GM19372 (cell line): Measurements from ENCODE around the gene PODXL.
"Not testable (repeated sequence)": the region's sequence is repeated elsewhere in the genome, so short reads cannot be mapped to it uniquely, and the experiment has no call there.

ENCODE experiments used
- ATAC-seq: cut with Tn5 transposase; IDR thresholded peaks from one replicate; pipeline ENCODE4 v1.9.1; 2021; ENCODE audit warnings: mild to moderate bottlenecking, low read depth, moderate library complexity; ENCODE audit not compliant: unreplicated experiment

The PODXL gene

DNA sequence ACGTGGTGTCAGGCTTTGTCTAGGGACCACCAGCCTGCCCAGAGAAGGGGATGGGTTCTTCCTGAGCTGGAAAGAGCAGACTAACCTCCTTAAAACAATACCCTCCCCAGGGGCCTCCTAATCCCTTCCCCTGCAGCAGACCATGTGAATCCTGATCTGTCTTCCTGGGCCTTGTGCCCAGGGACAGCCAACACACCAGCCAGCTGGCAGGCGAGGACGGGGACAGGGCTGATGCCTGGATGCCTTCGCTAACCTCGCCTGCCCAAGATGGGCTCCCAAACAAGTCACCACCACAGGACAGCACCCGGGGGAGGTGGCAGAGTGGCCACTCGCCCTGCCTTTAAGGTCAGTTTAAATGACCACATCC is 17.6 kb downstream of the PODXL start:
- ATAC-seq: no peak

DNA sequence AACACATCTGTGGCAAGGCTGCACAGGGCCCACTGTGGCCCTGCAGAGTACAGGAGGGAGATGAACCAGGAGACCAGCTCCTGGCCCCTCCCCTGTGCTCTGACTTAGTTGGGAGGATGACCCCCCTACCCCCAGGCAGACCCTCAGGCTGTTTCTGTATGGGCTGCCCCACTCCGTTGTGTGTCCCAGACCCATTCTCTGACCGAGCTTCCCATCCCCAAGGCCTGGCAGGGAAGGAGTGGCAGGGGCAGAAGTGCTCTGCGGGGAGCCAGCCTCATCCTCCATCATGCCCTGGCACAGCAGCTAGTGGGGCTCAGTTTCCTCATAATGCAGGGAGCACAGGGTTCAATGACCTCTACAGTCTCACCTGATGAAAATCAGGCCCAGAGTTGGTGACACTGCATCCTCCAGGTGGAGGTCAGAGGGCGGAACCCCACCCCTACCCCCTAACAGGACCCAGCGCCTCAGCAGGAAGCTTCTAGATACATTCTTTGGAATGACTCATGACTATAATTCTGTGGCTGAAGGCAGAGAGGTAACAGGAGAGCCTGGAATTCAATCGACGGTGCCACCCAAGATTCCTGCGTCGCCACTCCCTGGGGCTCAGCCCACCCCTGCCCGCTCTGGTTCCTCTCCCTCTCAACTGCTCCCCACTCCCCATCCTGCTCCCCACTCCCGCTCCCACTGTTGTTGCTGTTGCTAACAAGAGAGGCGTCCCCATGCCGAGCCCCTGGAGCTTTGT is 18.2 kb downstream of the PODXL start:
- no peak for ATAC-seq

DNA sequence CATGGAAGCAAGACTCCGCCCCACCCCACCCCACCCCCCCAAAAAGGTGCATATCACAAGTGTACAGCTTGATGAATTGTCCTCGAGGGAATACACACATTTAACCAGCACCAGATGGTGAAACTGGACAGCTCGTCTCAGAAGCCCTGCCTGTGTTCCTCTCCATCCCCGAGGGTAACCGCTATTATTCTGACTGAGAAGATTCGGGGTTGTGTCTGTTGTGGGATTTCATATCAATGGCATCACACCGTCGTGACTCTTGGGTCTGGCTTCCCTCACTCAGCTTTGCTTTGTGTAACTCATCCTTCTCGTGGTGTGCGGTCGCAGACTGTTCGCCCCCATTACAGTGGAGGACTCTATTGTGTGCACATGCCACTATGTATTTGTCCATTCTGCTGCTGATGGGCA is 18.9 kb downstream of the PODXL start:
- no peak for ATAC-seq

DNA sequence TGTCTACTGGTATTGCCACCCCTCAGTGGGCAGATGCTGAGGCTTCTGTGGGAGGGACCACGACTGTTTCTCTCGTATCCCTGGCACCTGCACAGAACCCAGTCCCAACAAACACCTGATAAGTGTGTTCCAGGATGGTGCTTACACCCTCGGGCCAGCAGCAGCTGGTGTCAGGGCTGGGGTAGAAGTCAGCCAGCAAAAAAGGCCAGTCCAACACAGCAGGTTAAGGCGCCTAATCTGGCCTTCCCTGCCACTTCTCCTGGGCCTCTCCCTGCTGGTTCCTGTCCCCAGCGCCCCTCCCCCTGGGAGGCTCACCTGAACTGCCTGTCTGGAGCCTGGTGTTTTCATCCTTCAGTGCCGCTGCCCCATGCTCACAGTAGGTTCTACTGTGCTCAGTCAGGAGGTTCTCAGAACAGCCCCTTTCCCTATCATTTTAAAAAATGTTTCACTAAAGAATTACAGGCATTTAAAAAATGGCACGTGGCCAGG is 20.0 kb downstream of the PODXL start:
- no peak for ATAC-seq

DNA sequence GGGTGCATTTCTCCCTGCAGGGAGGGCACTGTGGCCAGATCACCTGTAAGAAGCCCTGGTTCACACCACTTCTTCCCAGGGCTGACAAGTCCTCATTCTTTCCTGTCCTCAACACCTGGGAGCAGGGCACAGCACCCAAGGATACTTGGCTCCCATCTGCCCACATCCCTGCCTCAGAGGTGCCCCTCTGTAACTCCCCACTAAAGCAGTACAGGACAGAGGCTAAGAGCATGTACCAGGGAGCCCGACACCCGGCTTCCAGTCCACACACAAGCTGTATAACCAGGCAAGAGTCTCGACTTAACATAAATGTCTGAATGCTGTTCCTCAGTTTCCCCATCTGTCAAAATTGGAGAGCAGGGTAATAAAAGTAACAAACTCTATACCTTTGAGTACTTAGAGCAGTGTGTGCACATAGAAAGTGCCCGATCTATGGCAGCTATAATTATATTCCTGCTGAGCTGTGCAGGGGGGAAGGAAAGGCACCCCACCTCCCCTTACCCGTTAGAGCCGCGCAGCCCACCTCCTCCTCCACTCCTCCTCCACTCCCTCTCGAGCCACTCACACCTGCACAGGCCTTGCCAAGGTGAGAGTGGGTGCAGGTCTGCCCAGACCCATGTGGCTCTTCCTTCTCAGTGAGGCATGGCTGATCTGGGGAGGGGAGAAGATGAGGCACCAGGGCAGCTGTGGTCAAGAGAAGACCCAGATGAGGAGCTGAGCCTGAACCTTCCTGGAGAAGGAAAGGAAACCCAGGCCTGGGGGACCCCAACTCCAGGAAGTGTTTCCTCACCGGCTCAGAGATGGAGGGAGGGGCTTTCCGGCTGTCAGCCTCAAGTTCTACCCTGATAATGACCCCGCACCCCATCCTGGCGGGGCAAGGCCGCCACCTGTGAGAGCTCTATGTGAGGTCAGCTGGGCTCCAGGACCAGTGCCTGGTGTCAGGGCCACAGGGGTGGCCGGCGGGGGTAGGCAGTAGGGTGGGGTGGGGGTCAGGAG is 22.6 kb downstream of the PODXL start:
- no peak for ATAC-seq

DNA sequence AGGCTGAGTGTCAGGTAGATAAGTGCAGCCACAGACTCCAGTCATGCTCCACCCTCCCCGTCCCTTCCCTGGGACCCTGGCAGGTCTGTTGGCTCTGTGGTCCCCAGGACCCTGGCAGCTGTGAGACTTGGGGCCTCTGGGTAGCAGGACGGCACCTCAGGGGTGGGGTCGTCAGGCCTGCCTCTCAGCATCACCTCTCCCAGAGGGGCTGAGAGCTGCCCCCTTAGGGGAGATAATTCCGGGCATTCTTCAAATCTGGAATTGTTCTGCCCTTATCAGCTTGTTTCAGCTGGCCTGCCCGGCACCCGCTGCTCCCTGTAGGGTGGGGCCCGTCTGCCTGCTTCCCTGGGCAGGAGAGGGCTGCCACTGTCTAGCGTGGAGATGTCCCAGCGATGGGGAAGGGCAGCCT is 23.3 kb downstream of the PODXL start:
- no peak for ATAC-seq

DNA sequence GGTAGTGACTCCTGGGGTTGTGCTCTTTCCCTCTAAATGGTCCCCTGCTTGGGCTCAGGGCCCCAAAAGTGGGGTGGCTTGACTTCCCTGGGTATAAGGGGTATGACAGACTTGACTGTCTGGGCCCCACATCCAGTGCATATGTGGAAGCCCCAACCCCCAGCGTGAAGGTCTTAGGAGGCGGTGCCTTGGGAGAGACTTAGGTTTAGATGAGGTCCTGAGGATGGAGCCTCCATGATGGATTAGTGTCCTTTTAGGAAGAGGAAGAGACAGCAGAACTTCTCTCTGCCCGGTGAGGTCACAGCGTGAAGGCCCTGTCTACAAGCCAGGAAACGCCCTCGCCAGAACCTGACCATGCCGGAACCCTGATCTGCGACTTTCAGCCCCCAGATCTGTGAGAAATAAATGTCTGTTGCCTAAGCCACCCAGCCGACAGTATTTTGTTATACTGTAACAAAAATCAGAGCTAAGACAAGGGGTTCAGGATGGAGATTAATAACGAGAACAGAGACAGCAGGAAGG is 23.8 kb downstream of the PODXL start:
- no peak for ATAC-seq

DNA sequence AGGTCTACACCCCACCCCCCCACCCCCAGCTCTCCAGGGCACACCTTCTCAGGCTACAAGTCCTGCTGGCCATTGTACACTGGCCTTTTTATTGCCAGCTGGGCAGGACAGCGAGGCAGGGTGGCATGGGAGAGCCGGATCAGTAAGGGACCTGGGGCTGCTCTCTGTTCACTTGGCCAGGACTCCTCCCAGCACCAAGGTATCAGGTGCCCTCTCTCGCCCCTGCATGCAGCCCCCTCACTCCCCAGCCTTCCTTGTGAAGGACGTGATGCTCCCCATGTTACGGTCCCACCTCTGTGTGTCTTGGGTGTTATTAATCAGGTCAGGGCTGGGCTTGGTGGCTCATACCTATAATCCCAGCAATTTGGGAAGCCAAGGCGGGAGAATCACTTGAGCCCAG is 26.3 kb downstream of the PODXL start:
- ATAC-seq: no peak

DNA sequence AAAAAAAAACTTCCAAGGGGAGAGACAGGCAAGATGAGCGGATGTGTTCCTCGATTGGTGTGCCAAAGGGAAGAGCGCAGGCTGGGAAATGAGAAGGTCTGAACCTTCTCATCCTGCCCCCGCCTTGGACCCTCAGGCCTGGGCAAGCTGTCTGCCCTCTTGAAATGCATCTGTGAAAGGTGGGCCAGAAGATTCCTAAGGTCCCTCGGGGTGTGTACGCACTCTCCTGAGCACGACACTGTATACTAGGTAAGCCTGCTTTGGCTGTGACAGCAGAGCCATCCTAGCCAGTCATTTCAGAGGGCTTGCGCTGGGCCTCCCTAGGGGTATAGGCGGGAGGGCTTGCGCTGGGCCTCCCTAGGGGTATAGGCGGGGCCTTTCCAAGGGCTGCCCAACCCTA is 26.8 kb downstream of the PODXL start:
- no peak for ATAC-seq

DNA sequence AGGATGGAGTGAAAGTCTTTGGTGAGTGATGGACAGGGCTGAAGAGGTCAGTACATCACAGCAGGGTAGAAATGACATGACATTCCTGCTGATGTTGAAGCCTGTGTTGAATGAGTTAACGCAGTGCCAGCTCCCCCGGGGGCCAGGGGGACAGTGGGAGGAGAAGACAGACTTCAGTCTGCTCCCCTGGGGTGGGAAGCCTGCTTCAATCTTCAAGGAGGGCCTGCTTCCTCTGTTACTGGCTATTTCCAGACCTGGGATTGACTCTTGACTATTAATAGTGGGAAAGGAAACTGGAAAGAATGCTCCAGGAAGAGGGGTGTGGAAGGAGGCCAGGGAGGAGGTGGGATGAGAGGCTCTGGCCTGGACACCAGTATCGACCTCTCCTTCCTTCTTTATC is 27.2 kb downstream of the PODXL start:
- ATAC-seq: no peak

DNA sequence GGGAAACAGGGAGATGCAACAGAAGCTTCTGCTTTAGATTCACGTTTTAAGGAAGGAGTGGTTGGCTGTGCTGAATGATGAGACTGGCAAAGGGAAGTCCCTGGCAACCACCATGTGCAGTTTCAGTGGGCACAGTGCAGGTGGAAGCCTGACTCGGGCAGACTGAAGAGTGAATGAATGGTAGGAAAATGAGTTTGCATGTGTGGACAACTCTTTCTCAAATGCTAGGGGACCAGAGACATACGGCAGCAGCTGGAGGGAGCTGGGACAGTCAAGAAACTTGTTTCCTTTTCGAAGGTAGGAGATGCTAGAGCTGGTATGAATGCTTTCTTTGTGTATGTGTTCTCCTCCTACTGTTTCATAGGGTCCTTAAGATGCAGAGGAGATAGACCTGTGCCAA is 29.0 kb downstream of the PODXL start:
- no peak for ATAC-seq

DNA sequence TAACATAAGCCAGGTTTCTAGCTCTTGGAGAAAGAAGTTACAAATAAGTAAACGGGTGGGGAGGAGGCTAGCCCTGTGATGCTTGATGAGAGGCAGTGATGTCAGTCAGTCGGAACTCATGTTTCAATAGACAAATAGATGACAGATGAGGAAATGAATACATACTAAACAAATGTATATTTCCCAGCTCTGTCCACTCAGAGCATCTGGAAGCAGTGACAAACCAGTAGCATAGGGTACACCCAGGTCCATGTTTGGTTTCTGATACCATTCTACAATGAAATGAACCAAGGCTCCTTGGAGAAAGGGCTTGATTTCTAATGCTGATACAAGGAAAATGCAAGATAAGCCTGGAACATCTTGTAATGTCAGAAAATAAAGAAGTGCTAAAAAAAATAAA is 30.6 kb downstream of the PODXL start:
- no peak for ATAC-seq

DNA sequence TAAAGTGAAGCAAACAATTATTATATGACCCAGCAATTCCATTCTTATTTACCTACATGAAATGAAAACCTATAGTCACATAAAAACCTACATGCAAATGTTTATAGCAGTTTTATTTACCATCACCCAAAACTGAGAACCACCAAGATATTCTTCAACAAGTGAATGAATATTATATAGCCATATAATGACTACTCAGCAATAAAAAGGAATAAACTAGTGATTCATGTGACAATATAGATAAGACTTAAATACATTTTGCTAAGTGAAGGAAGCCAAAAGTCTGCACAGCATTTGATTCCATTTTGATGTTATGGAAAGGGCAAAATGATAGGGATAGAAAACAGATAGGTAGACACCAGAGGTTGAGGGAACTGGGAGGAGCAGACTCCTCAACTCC is 31.7 kb downstream of the PODXL start:
- ATAC-seq: no peak

DNA sequence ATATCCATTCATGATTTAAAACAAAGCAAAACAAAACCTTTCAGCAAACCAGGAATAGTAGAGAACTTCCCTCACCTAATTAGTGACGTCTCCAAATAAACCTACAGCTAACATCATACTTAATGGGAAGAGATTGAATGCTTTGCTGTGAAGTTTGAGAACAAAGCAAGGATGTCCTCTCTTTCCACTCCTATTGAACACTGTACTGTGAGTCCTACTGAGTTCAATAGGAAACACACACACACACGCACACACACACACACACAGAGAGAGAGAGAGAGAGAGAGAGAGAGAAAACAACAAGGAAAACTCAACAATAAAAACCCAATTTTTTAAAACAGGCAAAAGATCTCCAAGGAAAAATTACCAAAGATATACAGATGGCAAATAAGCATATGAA is 32.3 kb downstream of the PODXL start:
- no peak for ATAC-seq

DNA sequence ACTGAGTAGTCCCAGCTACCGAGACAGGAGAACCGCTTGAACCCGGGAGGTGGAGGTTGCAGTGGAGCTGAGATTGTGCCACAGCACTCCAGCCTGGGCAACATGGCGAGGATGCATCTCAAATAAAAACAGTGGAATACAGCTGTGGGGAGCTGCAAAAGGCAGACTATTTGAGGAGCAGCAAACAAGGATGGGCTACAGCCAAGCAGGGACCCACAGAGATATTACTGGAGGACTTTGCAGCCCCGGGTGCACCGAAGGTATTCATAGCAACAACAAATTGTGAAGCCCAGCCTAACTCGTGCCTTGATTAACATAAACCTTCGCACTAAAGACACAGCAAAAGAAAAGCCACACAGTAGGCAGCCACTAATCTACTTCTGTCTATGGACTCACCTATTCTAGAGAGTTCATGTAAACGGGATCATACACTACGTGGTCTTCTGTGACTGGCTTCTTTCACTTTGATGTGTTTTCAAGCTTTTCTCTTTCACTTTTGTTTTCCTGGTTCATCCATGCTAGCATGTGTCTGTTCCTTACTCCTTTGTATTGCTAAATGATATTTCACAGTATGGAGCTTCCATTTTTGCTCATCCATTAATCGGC is 34.0 kb downstream of the PODXL start:
- no peak for ATAC-seq

DNA sequence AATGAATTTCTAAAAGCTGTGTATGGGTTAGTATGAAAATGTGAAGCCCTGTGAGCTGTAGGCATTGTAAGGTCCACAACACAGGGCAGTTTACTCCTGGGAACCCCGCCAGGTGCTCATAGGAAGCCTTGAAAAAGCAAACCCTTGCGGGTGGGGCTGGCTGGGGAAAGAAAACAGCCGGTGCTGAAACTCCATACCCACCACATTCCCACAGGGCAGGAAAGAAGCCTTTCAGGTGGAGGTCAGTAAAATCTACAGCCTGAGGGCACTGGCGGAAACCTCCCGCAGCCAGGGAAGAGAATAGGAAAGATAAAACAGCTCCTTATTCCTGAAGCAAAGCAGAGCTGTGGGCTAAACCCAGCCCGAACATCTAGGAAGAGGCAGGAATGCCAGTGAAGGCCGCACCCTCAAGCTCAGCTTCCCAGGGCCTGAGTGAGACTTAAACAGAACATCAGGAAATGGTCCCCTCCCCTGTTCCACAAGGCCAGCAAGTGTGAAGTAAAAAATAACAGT is 34.7 kb downstream of the PODXL start:
- no peak for ATAC-seq

DNA sequence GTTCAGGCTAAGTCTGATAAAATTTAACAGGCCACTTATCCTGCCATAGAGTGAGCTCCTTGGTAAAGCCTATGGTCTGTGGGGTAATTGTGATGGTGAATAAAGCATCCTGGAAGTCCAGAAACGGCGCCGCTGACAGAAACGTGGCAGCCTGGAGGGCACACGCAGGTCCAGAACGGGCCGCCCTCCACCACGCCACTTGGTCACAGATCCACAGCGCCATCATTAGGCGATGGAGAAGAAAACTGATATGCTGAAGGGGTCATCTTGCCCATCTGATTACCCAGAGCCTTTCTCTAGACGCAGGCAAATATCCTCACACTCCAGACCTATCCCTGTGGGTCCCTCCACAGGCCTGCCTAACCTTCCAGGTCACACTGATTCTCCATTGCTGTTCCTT is 37.8 kb downstream of the PODXL start:
- ATAC-seq: no peak

DNA sequence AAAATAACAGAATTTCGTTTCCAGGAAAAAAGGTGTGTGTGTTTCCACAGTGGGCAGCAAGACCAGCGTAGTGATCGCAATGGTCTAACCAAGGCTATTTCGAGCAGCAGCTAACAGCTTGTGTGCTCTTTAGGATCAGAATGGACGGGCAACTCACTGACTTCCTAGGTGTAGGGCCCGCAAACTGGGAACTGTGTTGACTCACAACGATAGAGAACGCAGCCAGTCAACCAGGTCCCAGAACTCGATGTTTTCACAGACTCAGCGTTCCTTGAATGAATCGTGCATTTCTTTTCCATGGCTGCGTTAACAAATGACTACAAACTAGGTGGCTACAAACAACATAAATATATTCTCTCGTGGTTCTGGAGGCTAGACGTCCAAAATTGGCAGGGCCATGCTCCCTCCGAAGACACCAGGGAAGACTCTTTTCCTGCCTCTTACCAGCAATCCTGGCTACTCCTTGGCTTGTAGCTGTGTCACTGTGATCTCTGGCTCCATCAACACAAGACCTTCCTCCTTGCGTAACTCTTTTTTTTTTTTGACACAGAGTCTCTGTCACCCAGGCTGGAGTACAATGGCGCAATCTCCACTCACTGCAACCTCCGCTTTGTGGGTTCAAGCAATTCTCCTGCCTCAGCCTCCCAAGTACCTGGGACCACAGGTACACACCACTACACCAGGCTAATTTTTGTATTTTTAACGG is 39.1 kb downstream of the PODXL start:
- ATAC-seq: no peak

DNA sequence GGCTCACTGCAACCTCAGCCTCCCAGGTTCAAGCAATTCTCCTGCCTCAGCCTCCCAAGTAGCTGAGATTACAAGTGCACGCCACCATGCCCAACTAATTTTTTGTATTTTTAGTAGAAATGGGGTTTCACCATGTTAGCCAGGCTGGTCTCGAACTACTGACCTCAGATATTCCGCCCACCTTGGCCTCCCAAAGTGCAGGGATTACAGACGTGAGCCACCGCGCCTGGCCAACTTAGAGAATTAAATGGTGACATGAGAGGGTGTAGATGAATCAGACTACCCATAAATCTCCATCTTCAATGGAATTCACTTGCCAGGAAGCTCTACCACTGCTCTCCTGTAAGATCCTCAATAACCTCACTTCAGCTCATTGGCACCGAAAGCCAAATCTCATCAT is 41.0 kb downstream of the PODXL start:
- ATAC-seq: not testable (repeated sequence)
